Measurements from ENCODE around the gene SLC39A5.
"Not testable (repeated sequence)": the region's sequence is repeated elsewhere in the genome, so short reads cannot be mapped to it uniquely, and the experiment has no call there.

SLC39A5 gene, protein sequence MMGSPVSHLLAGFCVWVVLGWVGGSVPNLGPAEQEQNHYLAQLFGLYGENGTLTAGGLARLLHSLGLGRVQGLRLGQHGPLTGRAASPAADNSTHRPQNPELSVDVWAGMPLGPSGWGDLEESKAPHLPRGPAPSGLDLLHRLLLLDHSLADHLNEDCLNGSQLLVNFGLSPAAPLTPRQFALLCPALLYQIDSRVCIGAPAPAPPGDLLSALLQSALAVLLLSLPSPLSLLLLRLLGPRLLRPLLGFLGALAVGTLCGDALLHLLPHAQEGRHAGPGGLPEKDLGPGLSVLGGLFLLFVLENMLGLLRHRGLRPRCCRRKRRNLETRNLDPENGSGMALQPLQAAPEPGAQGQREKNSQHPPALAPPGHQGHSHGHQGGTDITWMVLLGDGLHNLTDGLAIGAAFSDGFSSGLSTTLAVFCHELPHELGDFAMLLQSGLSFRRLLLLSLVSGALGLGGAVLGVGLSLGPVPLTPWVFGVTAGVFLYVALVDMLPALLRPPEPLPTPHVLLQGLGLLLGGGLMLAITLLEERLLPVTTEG

DNA sequence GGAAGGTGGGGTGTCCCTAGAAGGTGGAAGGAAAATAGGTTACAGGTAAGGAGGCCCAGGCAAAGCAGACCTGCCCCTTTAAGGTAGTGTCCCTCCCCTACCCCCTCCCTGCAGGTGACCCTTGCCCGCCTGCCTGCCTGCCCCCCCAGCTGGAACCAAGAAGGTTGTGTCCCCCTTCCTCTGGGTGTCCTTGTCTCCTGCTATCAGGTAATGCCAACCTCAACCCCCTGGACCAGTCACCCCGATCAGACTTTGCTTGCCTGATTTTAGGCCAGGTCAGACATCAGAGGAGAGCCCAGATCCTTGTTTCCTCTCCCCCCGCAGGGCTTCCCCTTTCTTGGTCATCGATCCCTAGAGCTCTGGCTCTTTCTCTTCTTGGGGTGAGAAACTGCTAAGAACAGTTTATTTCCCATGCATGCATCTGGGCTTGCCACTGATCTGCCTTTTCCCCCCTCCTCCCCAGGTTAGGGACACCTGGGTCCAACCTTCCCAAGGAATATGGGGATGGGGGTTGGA, at the start of gene SLC39A5:
TSS of gene SLC39A5 (plus strand) at position 136 of the 516 bp plus-strand sequence. CDS start 1,224 bp downstream, outside the sequence.
- no peak for DNase-seq

DNA sequence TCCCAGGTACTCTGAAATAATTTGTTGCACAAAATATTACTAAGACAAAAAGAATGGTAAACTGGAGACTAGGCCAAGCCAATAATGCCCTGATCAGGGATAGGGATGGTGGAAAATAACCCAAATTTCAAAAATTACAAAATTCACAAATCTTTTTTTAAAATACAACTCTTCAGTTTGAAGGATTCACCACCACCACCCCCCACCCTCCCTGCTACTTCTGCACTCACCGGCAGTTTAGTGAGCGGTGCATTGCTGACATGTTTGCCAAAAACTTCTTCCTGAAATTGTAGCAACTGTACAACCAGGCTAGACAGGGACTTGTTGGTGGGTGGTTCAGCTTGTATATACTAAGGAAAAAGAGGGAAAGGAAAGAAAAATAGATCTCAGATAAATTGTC, 42.9 kb upstream of the SLC39A5 start:
- no peak for DNase-seq

DNA sequence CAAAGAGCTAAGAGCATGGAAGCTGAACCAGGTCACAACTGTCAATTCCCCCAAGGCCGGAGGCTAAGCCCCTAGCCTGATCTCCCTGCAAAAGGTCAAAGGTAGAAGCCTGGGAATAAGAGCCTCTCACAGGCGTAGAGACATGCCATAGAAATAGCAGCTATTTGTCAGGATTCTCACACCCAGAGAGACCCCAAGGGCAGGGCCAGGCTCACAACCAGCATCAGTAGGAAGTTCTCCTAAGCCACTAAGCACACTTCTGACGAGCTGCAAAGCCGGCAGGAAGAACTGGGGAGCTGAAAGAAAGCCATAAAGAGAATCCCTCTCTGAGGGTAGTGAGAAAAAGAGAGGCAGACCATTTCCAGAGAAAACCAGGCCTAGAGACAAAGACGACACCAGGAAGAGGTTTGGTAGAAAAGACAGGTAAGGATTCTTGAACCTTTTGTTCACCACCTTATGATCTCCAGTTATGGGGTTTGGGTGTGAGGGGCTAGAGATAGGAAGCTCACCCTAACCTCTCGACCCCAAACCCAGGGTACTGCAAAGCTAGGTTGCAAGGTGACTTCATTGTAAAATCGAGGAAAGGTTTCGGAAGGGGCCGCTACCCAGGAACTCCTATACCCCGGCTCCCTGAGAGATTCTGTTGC, 41.6 kb upstream of the SLC39A5 start:
- DNase-seq, result no peak

DNA sequence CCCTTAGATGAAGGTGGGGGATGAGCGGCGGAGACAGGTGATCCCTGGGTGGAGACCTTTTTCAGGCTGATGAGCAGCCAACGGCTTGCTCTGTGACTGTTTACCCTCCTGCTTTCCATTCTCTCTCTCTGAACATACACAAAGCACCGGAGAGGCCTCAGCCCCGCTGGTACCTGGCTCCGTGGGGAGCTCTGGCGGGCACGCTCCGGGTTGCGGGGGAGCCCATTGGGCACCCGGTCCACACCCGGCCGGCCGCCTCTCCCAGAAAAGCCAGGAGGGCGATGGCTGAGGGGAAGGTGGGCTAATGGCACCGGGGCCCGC, 41.1 kb upstream of the SLC39A5 start:
- DNase-seq, result no peak

DNA sequence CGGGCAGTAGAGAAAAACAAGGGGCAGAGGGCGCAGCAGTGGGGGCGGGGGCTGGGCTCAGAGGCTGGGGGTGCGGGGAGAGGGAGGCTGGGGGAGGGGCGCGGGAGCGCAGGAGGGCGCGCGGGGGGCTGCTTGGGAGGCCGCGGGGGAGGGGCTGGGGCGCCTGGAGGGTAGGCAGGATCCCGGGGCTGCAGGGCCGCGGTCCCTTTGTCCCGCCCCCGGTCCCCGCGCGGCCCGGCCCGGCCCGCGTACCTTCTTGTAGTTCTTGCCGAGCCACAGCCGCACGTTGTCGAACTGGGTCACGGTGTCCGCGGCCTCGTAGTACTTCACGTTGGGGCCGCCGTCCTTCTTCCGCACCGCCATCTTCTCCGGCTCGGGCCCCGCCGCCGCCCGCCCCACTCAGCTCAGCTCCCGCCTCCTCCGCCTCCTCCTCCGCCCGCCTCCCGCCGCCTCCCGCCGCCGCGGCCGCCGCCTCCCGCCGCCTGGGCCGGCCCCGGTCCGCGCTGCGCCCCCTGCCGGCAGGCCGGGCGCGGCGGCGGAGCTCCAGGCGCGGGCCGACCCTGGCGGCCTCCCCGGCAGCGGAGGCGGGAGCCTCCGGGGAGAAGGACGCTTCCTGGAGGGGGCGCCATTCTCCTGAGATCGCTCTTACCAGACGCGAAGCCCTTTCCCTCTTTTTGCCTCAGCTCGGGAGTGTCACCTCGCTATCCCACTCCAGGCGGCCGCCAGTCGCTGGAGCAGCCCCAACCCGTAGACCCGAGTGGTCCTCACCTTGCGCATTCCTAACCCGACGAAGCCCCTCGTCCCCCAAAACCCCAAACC, 40.5 kb upstream of the SLC39A5 start, which contains the start of gene SMARCC2:
TSS of gene SMARCC2 (minus strand) at position 385 of the 819 bp plus-strand sequence. CDS start at position 363, 22 bp downstream.
- peak; percentile 91 for DNase-seq

DNA sequence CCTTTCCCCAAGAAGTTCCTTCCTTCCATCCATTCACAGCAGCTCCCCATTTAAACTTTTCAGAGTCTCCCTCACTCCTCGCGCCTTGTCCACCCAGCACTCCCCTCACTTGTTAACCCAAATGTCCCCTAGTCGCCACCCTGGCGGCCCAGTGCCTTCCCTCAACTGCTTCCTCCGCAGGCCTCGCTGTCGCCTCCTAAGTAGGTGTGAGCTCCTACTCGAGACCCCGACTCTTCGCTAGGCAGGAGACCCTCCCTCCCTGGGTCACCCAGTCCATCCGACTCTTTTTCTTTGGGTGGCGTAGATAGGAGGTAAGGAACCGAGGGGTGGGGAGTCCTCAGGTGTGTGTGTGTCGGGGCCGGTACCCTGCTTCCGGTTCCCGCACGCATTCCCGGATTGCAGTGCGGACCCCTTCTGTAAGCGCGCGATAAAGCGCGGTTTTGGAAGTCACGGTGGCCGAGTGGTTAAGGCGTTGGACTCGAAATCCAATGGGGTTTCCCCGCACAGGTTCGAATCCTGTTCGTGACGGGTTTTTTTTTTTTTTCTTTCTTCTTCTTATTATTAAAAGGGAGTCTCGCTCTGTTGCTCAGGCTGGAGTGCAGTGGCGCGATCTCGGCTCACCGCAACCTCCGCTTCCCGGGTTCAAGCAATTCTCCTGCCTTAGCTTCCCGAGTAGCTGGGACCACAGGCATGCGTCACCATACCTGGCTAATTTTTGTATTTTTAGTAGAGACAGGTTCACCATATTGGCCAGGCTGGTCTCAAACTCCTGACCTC, 39.7 kb upstream of the SLC39A5 start:
- DNase-seq, result peak; percentile 100

DNA sequence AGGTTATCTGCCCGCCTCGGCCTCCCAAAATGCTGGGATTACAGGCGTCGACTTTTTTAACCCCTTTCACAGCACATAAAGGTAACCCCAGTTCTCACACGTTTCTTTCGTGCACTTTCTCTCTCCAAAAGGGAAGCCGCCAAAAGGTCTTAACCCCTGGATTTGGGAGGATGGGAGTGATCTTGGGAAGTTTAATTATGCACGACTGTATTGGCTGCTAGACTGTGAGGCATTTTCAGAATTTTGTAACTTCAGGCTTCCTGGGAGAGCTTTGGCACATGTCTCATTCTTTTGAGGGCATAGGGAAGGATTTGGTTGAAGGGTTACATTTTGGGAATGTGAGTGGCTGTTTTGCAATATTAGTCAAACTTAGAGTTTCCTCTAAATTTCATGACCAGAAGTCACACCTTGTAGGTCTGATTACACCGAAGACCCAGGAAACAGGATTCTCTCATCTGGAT, 39.1 kb upstream of the SLC39A5 start:
- no peak for DNase-seq

DNA sequence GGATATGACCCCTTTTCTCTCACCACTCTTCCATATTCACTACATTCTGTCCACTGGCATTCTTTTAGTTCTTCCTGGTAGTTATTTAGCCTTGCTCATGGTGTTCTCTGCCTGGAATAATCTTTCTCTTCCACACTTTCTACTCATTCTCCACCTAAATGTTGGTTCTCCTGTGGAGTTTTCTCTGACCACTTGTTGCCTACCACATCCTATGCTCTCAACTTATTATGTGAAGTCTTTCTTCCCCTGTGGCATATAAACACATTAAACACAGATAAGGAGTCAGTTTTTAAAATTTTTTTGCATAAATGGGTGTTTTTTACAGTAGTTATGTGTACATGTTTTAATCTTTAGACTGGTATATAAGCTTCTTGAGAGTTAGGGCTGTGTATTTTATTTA, 37.3 kb upstream of the SLC39A5 start:
- no peak for DNase-seq

DNA sequence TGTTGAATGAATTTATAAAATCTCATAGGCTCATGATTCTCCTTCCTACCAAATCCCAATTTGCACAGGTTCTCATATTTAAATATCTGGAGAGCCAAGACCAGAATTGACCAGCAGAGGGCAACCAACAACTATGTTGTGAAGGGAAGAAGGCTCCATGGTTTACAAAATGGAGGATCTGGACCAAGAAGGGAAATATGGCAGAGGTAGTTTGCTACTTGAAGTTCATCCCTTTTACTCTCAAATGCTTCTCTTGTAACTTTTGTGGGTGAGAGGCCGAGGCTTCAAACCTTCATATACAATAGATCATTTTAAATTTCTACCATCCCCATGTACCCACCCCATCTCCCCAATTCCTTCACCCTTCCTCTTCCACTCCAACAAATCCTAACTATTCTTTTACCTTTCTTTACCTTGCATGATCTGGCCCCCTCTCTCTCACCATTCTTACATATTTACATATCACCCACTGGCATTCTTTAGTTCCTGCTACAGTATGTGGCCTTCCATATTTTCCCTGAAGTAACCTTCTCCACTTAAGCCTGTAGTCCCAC, 36.7 kb upstream of the SLC39A5 start:
- DNase-seq, result peak; percentile 75

DNA sequence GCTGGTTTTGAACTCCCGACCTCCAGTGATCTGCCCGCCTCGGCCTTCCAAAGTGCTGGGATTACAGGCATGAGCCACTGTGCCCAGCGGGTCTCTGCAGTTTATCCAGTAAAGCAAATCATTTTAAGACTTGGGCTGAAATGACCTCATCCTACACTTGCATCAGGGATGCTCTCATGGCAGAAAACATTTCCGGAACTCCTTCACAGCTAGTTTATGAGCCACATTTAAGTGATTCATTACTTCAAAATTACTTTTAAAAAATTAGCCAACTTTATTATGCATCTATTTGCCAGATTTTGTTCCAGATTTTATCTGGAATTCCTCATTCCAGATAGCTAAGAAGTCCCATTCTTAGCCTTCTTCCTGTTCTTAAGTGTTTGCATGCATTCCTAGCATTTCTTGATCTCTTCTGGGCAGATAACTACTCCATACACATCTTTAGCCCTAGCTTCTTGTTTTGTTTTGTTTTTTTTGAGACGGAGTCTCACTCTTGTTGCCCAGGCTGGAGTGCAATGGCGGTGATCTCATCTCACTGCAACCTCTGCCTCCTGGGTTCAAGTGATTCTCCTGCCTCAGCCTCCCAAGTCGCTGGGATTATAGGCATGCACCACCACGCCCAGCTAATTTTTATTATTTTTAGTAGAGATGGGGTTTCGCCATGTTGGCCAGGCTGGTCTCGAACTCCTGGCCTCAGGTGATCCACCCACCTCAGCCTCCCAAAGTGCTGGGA, 32.9 kb upstream of the SLC39A5 start:
- DNase-seq, result not testable (repeated sequence)

DNA sequence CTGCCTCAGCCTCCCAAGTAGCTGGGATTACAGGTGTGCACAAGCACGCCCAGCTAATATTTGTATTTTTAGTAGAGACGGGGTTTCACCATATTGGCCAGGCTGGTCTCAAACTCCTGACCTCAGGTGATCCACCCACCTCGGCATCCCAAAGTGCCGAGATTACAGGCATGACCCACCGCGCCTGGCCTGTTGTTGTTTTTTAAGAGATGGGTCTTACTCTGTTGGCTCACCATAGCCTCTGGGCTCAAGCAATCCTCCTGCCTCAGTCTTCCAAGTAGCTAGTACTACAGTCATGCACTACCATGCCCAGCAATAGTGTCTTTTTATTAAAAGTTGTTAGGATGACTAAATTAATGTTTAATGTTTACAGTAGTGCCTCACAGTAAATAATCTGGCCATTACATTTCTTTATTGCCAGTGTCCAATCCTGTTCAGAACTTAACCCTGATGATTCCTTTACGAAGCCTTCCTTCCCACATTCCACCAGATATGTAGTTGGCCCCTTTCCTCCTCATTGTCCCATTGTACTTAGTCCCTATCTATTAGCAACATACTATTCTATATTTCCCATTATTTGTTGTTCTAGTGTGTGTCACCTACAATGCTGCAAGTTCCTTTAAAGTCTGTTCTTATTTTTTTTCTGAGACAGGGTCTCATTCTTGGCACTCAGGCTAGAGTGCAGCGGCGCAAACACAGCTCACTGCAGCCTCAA, 31.8 kb upstream of the SLC39A5 start:
- DNase-seq, result no peak

DNA sequence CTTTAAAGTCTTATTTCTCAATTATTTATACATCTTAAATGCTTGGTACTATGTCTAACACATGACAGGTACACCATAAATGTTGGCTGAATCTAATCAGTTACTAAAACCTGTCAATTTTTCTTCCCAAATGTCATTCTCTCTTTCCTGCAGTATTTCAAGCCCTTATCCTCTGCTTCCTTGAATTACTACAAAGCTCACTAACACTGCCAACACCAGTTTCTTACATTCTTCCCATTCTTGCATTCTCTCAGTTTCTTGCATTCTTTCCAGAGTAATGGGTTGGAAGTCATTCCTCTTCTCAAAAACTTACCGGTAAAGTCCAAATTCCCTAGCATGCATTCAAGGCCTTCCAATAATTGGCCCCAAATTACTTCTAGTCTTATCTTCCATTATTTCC, 31.0 kb upstream of the SLC39A5 start:
- no peak for DNase-seq

DNA sequence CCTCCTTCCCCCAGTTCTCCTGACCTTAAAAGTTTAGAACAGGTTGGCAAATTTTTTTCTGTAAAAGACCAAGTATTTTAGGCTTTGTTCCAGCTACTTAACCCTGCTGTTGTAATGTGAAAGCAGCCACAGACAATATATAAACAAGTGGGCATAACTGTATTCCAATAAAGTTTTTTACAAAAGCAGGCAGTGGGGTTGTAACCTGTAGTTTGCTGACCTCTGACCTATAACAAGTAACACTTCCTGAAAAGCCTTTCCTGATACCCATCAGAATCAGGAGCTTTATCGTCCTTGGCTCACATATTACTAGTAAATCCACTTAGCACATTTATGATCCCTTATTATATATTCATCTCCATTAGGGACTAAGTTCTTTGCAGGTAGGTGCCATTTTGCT, 27.5 kb upstream of the SLC39A5 start:
- no peak for DNase-seq

DNA sequence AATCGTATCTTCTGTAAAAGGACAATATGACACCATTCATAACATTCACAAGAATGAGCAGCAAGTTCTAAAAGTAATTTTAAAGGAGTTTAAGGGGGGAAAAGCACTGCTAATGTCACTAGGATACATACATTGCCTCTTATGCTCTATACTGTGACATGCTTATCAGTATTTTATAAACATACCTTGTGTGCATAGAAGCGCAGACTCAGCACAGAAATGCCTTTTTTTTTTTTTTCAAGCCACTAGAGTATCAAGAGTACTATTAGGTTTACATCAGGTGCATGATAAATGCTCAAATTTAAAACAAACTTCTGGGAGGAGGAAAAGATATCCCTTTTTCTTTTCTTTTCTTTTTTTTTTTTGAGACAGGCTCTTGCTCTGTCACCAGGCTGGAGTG, 27.0 kb upstream of the SLC39A5 start:
- DNase-seq, result no peak

DNA sequence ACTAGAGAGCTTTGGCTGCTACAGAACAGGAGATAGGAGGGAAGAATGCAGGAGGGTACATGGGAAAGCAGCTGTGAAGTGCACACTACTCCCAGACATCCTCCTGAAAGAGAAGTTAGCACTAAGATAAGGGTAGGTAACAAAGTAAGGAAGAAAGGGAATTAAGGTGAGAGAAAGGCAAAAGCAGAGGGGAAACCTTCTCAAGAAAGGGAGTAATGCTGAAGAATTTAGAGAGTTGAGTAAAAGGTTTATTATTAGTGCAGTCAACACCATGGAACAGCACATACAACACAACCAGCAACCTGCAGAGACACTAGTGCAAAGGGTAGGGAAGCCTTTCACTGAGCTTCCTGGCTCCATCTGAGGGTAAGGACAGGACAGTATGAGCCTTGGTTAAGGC, 25.6 kb upstream of the SLC39A5 start:
- DNase-seq, result no peak

DNA sequence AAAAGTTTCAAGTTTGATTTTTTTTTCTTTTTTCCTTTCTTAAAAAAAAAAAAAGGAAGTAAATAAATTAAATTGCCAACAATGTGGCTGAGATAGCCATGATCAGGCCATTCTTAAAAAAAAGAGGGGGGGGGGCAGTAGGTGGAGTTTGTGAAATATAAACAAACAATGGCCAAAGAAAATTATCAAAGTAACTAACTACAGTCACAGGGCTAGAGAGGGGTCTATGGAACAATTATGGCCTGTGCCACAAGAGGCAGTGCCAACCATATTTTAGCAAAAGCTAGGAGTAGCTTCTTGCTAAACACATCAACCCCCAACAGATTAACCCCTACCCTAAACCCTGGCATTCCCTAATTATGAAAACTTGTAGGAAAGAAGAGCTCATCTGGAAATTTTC, 24.4 kb upstream of the SLC39A5 start:
- DNase-seq, result no peak

DNA sequence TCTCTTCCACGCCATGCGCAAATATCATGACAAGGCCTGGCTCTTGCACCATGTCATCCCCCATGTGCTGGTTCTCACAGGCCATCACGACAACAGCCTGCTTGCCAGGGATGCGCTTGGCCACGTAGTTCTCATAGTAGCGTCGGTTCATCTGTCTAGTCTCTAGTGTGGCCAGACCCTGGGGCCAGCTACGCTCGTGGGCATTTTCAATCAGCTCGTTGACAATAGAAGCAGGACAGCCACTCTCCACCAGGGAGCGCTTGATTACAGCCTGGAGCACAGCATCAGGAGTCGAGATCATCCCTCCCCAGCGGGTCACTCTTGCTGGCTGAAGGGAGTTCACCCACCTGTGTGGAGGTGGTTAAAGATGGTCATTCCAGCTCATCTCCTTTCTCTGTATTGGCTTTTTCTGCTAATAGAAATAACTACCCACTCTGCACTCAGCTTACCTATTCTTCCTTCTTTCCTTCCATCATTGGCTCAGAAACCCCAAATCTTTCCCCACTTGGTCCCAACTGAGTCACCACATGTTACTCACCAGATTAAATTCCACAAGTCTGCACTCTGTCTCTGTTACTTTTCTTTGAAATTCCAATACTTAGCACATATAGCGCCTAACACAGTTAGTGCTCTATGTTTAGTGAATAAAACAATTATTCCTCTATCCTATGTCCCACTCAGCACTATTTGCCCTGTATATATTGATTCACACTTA, 23.2 kb upstream of the SLC39A5 start:
- DNase-seq, result no peak

DNA sequence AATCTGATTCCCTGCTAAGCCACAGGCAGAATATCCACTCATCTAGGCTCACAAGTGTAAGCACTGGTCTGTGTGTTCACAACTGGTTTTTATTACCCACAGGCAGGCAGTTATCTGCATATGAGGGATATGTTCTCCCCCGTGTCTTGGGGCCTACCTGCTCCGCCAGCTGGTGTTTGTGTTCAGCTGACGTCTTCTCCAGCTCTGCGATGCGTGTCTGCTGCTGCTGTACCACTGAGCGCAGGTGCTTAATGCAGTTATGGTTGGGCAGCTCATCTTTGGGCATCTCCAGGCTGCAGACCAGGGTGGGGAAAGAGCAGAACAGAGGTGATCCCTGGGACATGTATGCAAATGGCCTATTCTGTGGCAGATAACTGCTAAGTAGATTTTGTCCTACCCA, 21.8 kb upstream of the SLC39A5 start:
- DNase-seq, result no peak

DNA sequence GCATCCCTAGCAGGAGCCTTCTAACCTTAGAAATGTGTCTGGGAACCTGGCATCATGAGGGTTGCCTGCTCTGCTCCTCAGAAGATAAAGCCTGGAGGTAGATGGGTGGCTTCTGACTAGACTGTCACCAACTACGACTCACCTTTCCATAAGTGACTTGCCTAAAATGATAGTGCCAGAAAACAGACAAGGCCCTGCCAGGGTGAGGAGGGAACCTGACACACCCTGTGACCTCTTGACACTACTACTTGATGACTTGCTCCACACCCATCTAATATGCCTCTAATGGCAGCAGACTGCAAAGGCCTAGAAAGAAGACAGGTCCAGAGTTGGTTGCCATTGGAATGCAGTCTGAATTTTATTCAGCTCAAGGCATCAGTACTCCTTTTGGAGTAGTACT, 17.5 kb upstream of the SLC39A5 start:
- DNase-seq, result no peak

DNA sequence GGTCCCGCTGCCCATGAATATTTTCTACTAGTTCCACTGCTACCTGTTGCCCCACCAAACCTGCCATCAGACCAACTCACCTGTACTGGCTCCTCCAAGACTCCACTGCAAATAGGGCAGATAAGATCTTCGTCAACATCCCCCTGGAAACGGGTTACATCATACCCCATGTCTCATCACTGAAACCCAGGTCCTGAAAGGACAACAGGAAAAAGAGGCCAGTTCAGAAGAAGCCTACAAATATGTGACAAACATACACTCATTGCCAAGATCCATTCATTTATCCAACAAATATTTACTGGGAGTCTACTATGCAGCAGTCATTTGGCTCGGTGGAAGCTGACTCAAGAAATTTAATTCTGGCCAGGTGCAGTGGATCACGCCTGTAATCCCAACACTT, 16.0 kb upstream of the SLC39A5 start:
- DNase-seq, result no peak
